Keratinocyte (primary cell): ENCODE data around the gene CXCL6. TPM values are rescaled to one million over a fixed set of nuclear protein-coding genes. Genes with fewer than 3 reads are reported as not detected.

ENCODE experiments used
- DNase-seq: peaks from one replicate; pipeline ENCODE4 v3.0.0-alpha.2; 2011; ENCODE audit warnings: low read depth, missing footprints, low spot score
- FAIRE-seq: peaks from 2 replicates; lab custom pipeline; 2011; peaks lifted over from hg19 to GRCh38; lab: Jason Lieb, UNC
- H2AFZ ChIP-seq: 2 replicates; pipeline ENCODE4 v1.6.0; 2012; ENCODE audit warnings: low read length, control low read depth, inconsistent platforms; ENCODE audit not compliant: control insufficient read depth
- H3K27ac ChIP-seq: 2 replicates; pipeline ENCODE4 v1.5.1; 2011; ENCODE audit warnings: low read length; ENCODE audit not compliant: control insufficient read depth, insufficient read depth
- H3K27me3 ChIP-seq: 3 replicates; pipeline ENCODE4 v1.6.0; 2011; ENCODE audit warnings: low read length; ENCODE audit not compliant: control insufficient read depth, insufficient read depth; ENCODE audit errors: extremely low read depth
- H3K36me3 ChIP-seq, 2 experiments: 2 replicates in 1 of 2; 3 replicates in 1 of 2; pipeline ENCODE4 v1.5.1; 2011; ENCODE audit warnings: low read length in 2 of 2, mild to moderate bottlenecking in 1 of 2; ENCODE audit not compliant: control insufficient read depth in 2 of 2, insufficient read depth in 2 of 2; ENCODE audit errors: extremely low read depth in 1 of 2
- H3K4me1 ChIP-seq: 3 replicates; pipeline ENCODE4 v1.5.1; 2011; ENCODE audit warnings: low read length; ENCODE audit not compliant: control insufficient read depth, insufficient read depth; ENCODE audit errors: extremely low read depth
- H3K4me2 ChIP-seq: 3 replicates; pipeline ENCODE4 v1.6.0; 2011; ENCODE audit warnings: low read depth, low read length; ENCODE audit not compliant: control insufficient read depth, insufficient read depth; ENCODE audit errors: extremely low read depth
- H3K4me3 ChIP-seq, 3 experiments: fragments of 200-600 bp in 1 of 3; sonication (generic) in 1 of 3; 2 replicates in 2 of 3; 3 replicates in 1 of 3; pipeline ENCODE4 v1.5.1; 2011 to 2016; ENCODE audit warnings: low read length in 3 of 3, mild to moderate bottlenecking in 3 of 3, control low read depth in 2 of 3, inconsistent platforms in 1 of 3, low read depth in 1 of 3, mixed read lengths in 1 of 3, mixed run types in 1 of 3, moderate library complexity in 1 of 3; ENCODE audit not compliant: control insufficient read depth in 2 of 3, insufficient read depth in 2 of 3; ENCODE audit errors: extremely low read depth in 1 of 3
- H3K79me2 ChIP-seq: 2 replicates; pipeline ENCODE4 v1.6.0; 2012; ENCODE audit warnings: low read length; ENCODE audit not compliant: control insufficient read depth, insufficient read depth
- H3K9ac ChIP-seq: 3 replicates; pipeline ENCODE4 v1.6.0; 2011; ENCODE audit warnings: low read length; ENCODE audit not compliant: control insufficient read depth, insufficient read depth; ENCODE audit errors: extremely low read depth
- H3K9me1 ChIP-seq: 3 replicates; pipeline ENCODE4 v1.6.0; 2011; ENCODE audit warnings: low read length; ENCODE audit not compliant: control insufficient read depth, insufficient read depth; ENCODE audit errors: extremely low read depth
- H3K9me3 ChIP-seq: 2 replicates; pipeline ENCODE4 v1.5.1; 2012; ENCODE audit warnings: low read depth, low read length; ENCODE audit not compliant: control insufficient read depth
- H4K20me1 ChIP-seq: 3 replicates; pipeline ENCODE4 v1.6.0; 2011; ENCODE audit warnings: low read length; ENCODE audit not compliant: control insufficient read depth, insufficient read depth; ENCODE audit errors: extremely low read depth
- EZH2 ChIP-seq: IDR thresholded peaks from one replicate; pipeline ENCODE4 v1.6.1; 2012; ENCODE audit warnings: inconsistent platforms, mild to moderate bottlenecking, low read length, moderate library complexity
- dilution Hi-C: fragments of 300-500 bp; cut with MboI; formaldehyde crosslinking; loops from one replicate; pipeline ENCODE4 v1.7.0; 2020; ENCODE audit warnings: low sequenced_read_pairs; ENCODE audit not compliant: extremely low pct_ligation_motif_present
- polyA plus RNA-seq, 5 experiments: library from polyadenylated mRNA; depleted of rRNA in 3 of 5; stranded (reverse) in 3 of 5; stranded (forward) in 1 of 5; unstranded in 1 of 5; fragments of >200 nt; gene quantifications; 1 replicate in 1 of 5; 2 replicates in 3 of 5; 3 replicates in 1 of 5; pipeline versions ENCODE4 v1.2.1 to v1.2.3, GENCODE V29; 2011 to 2012; ENCODE audit warnings: missing spikeins in 2 of 5, low read depth in 1 of 5, low replicate concordance in 1 of 5
- TF ChIP-seq, protein P1 (sequence below), 3 experiments: IDR thresholded peaks in 1 of 3; conservative IDR thresholded peaks in 1 of 3; optimal IDR thresholded peaks in 1 of 3; 2 replicates in 2 of 3; 3 replicates in 1 of 3; pipeline versions ENCODE3 to v1.5.1; 2011; ENCODE audit warnings: low read length in 3 of 3, mild to moderate bottlenecking in 3 of 3, moderate library complexity in 2 of 3, control low read depth in 1 of 3, inconsistent platforms in 1 of 3; ENCODE audit not compliant: insufficient read depth in 2 of 3; ENCODE audit errors: extremely low read depth in 1 of 3

CXCL6 gene
- polyA plus RNA-seq, 1 donor (not counting 4 experiments of a cell fraction or from before 2014, with no cell fraction given), result 0.08 TPM

DNA sequence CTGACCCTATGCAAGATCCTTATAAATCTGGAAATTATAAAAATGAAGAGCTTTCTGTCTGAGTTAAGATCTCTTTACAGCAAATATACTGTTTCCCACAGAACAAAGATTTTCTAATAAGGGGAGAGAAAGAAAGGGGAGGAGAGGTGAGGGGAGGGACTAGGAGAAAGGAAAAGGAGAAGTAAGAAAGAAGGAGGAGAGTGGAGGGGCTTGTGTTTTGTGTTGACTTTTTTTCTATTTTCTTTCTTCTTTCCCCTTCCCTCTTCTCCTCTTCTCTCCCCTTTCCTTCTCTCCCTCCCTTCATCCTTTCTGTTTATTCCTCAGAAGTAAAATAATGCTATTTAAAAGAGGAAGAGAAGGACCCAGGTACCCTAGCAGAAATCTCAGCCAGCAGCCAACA is 6.2 kb downstream of the CXCL6 start:
- H3K27ac ChIP-seq, result no peak overlapping the region
- H3K9me1 ChIP-seq, result no peaks in the 10 kb centered on the region
- FAIRE-seq, result no peak
- H3K4me1 ChIP-seq, result peaks cover 26% of the 10 kb centered on the region
- H3K4me2 ChIP-seq, result no peak overlapping the region
- TF ChIP-seq, protein P1, sequence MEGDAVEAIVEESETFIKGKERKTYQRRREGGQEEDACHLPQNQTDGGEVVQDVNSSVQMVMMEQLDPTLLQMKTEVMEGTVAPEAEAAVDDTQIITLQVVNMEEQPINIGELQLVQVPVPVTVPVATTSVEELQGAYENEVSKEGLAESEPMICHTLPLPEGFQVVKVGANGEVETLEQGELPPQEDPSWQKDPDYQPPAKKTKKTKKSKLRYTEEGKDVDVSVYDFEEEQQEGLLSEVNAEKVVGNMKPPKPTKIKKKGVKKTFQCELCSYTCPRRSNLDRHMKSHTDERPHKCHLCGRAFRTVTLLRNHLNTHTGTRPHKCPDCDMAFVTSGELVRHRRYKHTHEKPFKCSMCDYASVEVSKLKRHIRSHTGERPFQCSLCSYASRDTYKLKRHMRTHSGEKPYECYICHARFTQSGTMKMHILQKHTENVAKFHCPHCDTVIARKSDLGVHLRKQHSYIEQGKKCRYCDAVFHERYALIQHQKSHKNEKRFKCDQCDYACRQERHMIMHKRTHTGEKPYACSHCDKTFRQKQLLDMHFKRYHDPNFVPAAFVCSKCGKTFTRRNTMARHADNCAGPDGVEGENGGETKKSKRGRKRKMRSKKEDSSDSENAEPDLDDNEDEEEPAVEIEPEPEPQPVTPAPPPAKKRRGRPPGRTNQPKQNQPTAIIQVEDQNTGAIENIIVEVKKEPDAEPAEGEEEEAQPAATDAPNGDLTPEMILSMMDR (optimal IDR thresholded peaks at IDR 0.05 in 1 of 3, IDR thresholded peaks at IDR 0.05 in 1 of 3, conservative IDR thresholded peaks at IDR 0.05 in 1 of 3; ENCODE audit: extremely low read depth in 1 of 3, insufficient read depth in 2 of 3, low read length in 3 of 3), result no peak
- TF ChIP-seq EZH2, result no peak
- no peak overlapping the region for H3K9ac ChIP-seq
- no peaks in the 10 kb centered on the region for H3K36me3 ChIP-seq
- H2AFZ ChIP-seq, result no peak overlapping the region
- dilution Hi-C loops, result no loop called here
- DNase-seq, result no peak
- H3K4me3 ChIP-seq, result no peak overlapping the region
- H3K27me3 ChIP-seq, result no peaks in the 10 kb centered on the region
- no peaks in the 10 kb centered on the region for H4K20me1 ChIP-seq
- no peaks in the 10 kb centered on the region for H3K9me3 ChIP-seq
- H3K79me2 ChIP-seq, result no peaks in the 10 kb centered on the region

DNA sequence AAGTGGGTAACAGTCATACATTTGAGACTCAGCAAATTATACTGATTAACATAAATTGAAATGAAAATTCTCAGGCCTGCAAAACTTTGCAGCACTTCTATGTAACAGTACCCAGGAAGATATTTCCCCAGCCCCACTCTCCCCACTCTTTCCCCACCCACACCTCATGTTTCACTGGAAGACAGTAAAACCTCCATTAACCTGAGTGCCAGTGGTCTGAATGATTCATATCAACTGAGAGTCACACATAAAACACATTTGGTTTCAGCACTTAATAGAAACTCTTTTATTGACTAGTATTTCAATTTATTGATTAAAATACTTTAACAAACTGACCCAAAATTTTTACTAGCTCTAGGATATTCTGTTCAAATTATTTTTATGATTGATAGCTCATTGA is 6.9 kb downstream of the CXCL6 start:
- no peaks in the 10 kb centered on the region for H3K9me3 ChIP-seq
- H3K4me3 ChIP-seq, result no peak overlapping the region
- H4K20me1 ChIP-seq, result no peaks in the 10 kb centered on the region
- peaks cover 26% of the 10 kb centered on the region for H3K4me1 ChIP-seq
- DNase-seq (no peak), FAIRE-seq (peak; percentile 46)
- H3K9ac ChIP-seq, result no peak overlapping the region
- TF ChIP-seq, protein P1 (optimal IDR thresholded peaks at IDR 0.05 in 1 of 3, IDR thresholded peaks at IDR 0.05 in 1 of 3, conservative IDR thresholded peaks at IDR 0.05 in 1 of 3; ENCODE audit: extremely low read depth in 1 of 3, insufficient read depth in 2 of 3, low read length in 3 of 3), result no peak
- TF ChIP-seq EZH2, result no peak
- no peaks in the 10 kb centered on the region for H3K79me2 ChIP-seq
- no peaks in the 10 kb centered on the region for H3K9me1 ChIP-seq
- H2AFZ ChIP-seq, result no peak overlapping the region
- dilution Hi-C loops, result no loop called here
- H3K4me2 ChIP-seq, result no peak overlapping the region
- no peaks in the 10 kb centered on the region for H3K27me3 ChIP-seq
- no peaks in the 10 kb centered on the region for H3K36me3 ChIP-seq
- H3K27ac ChIP-seq, result peak overlapping the region; percentile 66
